H9 (cell line): ENCODE results near the gene CKLF. TPM values are rescaled to one million over a fixed set of nuclear protein-coding genes. Genes with fewer than 3 reads are reported as not detected.

ENCODE experiments used
- DNase-seq: peaks from one replicate; pipeline ENCODE4 v3.0.0-alpha.2; 2017
- H2AFZ ChIP-seq: one replicate; pipeline ENCODE4 v1.6.1; 2013; ENCODE audit warnings: mild to moderate bottlenecking, low read length, control low read depth, moderate library complexity
- H2AK5ac ChIP-seq: 2 replicates; pipeline ENCODE4 v1.6.1; 2013; ENCODE audit warnings: low read length, control low read depth, mixed read lengths; ENCODE audit not compliant: insufficient read length
- H2BK120ac ChIP-seq: one replicate; pipeline ENCODE4 v1.6.1; 2013; ENCODE audit warnings: low read depth, mild to moderate bottlenecking, low read length, control low read depth, inconsistent platforms; ENCODE audit not compliant: poor library complexity, severe bottlenecking
- H2BK12ac ChIP-seq: 2 replicates; pipeline ENCODE4 v1.6.1; 2013; ENCODE audit warnings: low read length, control low read depth, mixed read lengths, low read depth; ENCODE audit not compliant: insufficient read length
- H2BK15ac ChIP-seq: 2 replicates; pipeline ENCODE4 v1.6.1; 2013; ENCODE audit warnings: low read depth, low read length, control low read depth
- H2BK20ac ChIP-seq: one replicate; pipeline ENCODE4 v1.6.1; 2013; ENCODE audit warnings: low read depth, mild to moderate bottlenecking, low read length, control low read depth, inconsistent platforms; ENCODE audit not compliant: poor library complexity, severe bottlenecking
- H2BK5ac ChIP-seq: 2 replicates; pipeline ENCODE4 v1.6.1; 2013; ENCODE audit warnings: low read length, control low read depth, mixed read lengths; ENCODE audit not compliant: insufficient read length
- H3K14ac ChIP-seq: 2 replicates; pipeline ENCODE4 v1.6.1; 2013; ENCODE audit warnings: low read length, control low read depth; ENCODE audit not compliant: insufficient read depth
- H3K18ac ChIP-seq: 2 replicates; pipeline ENCODE4 v1.6.1; 2013; ENCODE audit warnings: low read depth, mild to moderate bottlenecking, mixed read lengths, low read length, control low read depth; ENCODE audit not compliant: insufficient read length
- H3K23ac ChIP-seq: 2 replicates; pipeline ENCODE4 v1.6.1; 2013; ENCODE audit warnings: low read length, control low read depth, mixed read lengths, low read depth; ENCODE audit not compliant: insufficient read length
- H3K23me2 ChIP-seq: 2 replicates; pipeline ENCODE4 v1.6.1; 2013; ENCODE audit warnings: low read depth, mild to moderate bottlenecking, mixed read lengths, low read length, control low read depth; ENCODE audit not compliant: insufficient read length, poor library complexity, severe bottlenecking
- H3K27ac ChIP-seq: 2 replicates; pipeline ENCODE4 v1.5.1; 2013; ENCODE audit warnings: low read length, control low read depth, mixed read lengths, low read depth; ENCODE audit not compliant: insufficient read length
- H3K27me3 ChIP-seq: 2 replicates; pipeline ENCODE4 v1.6.1; 2013; ENCODE audit warnings: low read length, control low read depth, inconsistent platforms; ENCODE audit not compliant: insufficient read depth
- H3K4ac ChIP-seq: 2 replicates; pipeline ENCODE4 v1.6.1; 2013; ENCODE audit warnings: low read depth, mild to moderate bottlenecking, control low read depth, inconsistent platforms, low read length, moderate library complexity
- H3K4me1 ChIP-seq: 2 replicates; pipeline ENCODE4 v1.6.1; 2013; ENCODE audit warnings: low read length, control low read depth, inconsistent platforms; ENCODE audit not compliant: insufficient read depth
- H3K4me2 ChIP-seq: 2 replicates; pipeline ENCODE4 v1.6.1; 2013; ENCODE audit warnings: low read length, control low read depth, mixed read lengths; ENCODE audit not compliant: insufficient read length, insufficient read depth
- H3K56ac ChIP-seq: 2 replicates; pipeline ENCODE4 v1.6.1; 2013; ENCODE audit warnings: low read depth, mild to moderate bottlenecking, mixed read lengths, low read length, control low read depth; ENCODE audit not compliant: insufficient read length
- H3K79me1 ChIP-seq: 2 replicates; pipeline ENCODE4 v1.6.1; 2013; ENCODE audit warnings: low read depth, mild to moderate bottlenecking, moderate library complexity, low read length, control low read depth, inconsistent platforms; ENCODE audit not compliant: insufficient read depth, poor library complexity, severe bottlenecking
- H3K79me2 ChIP-seq: 2 replicates; pipeline ENCODE4 v1.6.1; 2013; ENCODE audit warnings: low read length, control low read depth, inconsistent platforms; ENCODE audit not compliant: insufficient read depth
- H3K9ac ChIP-seq: 2 replicates; pipeline ENCODE4 v1.6.1; 2013; ENCODE audit warnings: low read length, control low read depth, mixed read lengths; ENCODE audit not compliant: insufficient read length; ENCODE audit errors: extremely low read depth
- H3K9me3 ChIP-seq: one replicate; pipeline ENCODE4 v1.6.1; 2013; ENCODE audit warnings: low read depth, low read length, inconsistent platforms; ENCODE audit not compliant: control insufficient read depth
- H3T11ph ChIP-seq: one replicate; pipeline ENCODE4 v1.6.1; 2013; ENCODE audit warnings: mild to moderate bottlenecking, low read length, control low read depth, inconsistent platforms
- H4K20me1 ChIP-seq: one replicate; pipeline ENCODE4 v1.6.1; 2013; ENCODE audit not compliant: control insufficient read depth, insufficient read length, insufficient read depth
- H4K5ac ChIP-seq: 2 replicates; pipeline ENCODE4 v1.6.1; 2013; ENCODE audit warnings: low read depth, mild to moderate bottlenecking, mixed read lengths, low read length, control low read depth; ENCODE audit not compliant: insufficient read length
- H4K8ac ChIP-seq: replicated peaks from 2 replicates; pipeline ENCODE4 v1.6.1; 2013; ENCODE audit warnings: low read length, control low read depth, mixed read lengths, low read depth; ENCODE audit not compliant: insufficient read length
- H4K91ac ChIP-seq: 2 replicates; pipeline ENCODE4 v1.6.1; 2013; ENCODE audit warnings: low read depth, mild to moderate bottlenecking, moderate library complexity, mixed read lengths, low read length, control low read depth; ENCODE audit not compliant: insufficient read length
- H3K27ac Mint-ChIP-seq, 3 experiments: 2 replicates in 2 of 3; 3 replicates in 1 of 3; pipeline ENCODE4 v1.8.0; 2020 to 2021; ENCODE audit warnings: mixed read lengths in 3 of 3, mild to moderate bottlenecking in 1 of 3, moderate library complexity in 1 of 3
- H3K27me3 Mint-ChIP-seq: 2 replicates; pipeline ENCODE4 v1.8.0; 2021; ENCODE audit warnings: low read depth, mild to moderate bottlenecking, moderate library complexity, mixed read lengths
- H3K36me3 Mint-ChIP-seq, 3 experiments: 2 replicates in 2 of 3; 3 replicates in 1 of 3; pipeline ENCODE4 v1.8.0; 2020 to 2021; ENCODE audit warnings: low read depth in 3 of 3, mixed read lengths in 3 of 3; ENCODE audit not compliant: insufficient read depth in 1 of 3
- H3K4me1 Mint-ChIP-seq, 2 experiments: 2 replicates each; pipeline ENCODE4 v1.8.0; 2020; ENCODE audit warnings: mixed read lengths in 2 of 2
- H3K4me3 Mint-ChIP-seq, 2 experiments: 2 replicates in 1 of 2; 3 replicates in 1 of 2; pipeline ENCODE4 v1.8.0; 2020 to 2021; ENCODE audit warnings: mild to moderate bottlenecking in 2 of 2, mixed read lengths in 2 of 2, moderate library complexity in 1 of 2
- H3K9me3 Mint-ChIP-seq, 2 experiments: 2 replicates in 1 of 2; 3 replicates in 1 of 2; pipeline ENCODE4 v1.8.0; 2020; ENCODE audit warnings: mild to moderate bottlenecking in 2 of 2, mixed read lengths in 2 of 2, moderate library complexity in 1 of 2
- WGBS: extraction: QIAGEN DNeasy Blood & Tissue Kit; methylation state at CpG from one replicate; pipeline ENCODE4 v1.1.7; 2013; ENCODE audit warnings: missing lambda C conversion rate, low lambda C conversion rate, mixed read lengths; ENCODE audit not compliant: insufficient read length; ENCODE audit errors: extremely low coverage; 5-methylcytosine and 5-hydroxymethylcytosine counted together
- total RNA-seq: library from RNA; stranded (reverse); gene quantifications from 2 replicates; pipeline ENCODE4 v1.2.1, GENCODE V29; 2021
- TF ChIP-seq, protein P1 (sequence below): fragments of 200-600 bp; sonication (generic); conservative IDR thresholded peaks from 3 replicates; pipeline ENCODE4 v1.8.0; 2021; ENCODE audit warnings: antibody characterized with exemption, mild to moderate bottlenecking

Gene CKLF
- total RNA-seq, 1 experiment from 2014 or later, result 23.1 TPM

GRCh38 chr16:66605979-66606751 is 53.8 kb downstream of the CKLF start:
- Histone ChIP-seq H4K5ac (no peak overlapping the region), H3K18ac (no peak overlapping the region), H3T11ph (no peak overlapping the region), H3K14ac (no peak overlapping the region), H2BK120ac (no peak overlapping the region), H3K27me3 (no peaks in the 10 kb centered on the region), H4K20me1 (no peaks in the 10 kb centered on the region), H3K27ac (no peak overlapping the region), H2BK15ac (no peak overlapping the region), H4K91ac (no peak overlapping the region), H3K23ac (no peak overlapping the region), H3K4me2 (peak overlapping the region; percentile 14), H3K4me1 (no peaks in the 10 kb centered on the region), H2BK12ac (no peak overlapping the region), H2BK5ac (no peak overlapping the region), H2AFZ (no peak overlapping the region), H3K79me1 (no peaks in the 10 kb centered on the region), H4K8ac (no peak overlapping the region), H3K56ac (no peak overlapping the region), H3K79me2 (no peaks in the 10 kb centered on the region), H3K9me3 (no peaks in the 10 kb centered on the region), H2AK5ac (no peak overlapping the region), H3K23me2 (peaks cover 11% of the 10 kb centered on the region), H2BK20ac (no peak overlapping the region), H3K9ac (no peak overlapping the region), H3K4ac (no peak overlapping the region)
- DNase-seq, result no peak
- Mint-ChIP-seq H3K36me3 (peaks cover 8 to 24% (median 16%) of the 10 kb centered on the region in 3 experiments; a peak in 6 of 7 replicates), H3K4me1 (peaks cover 20 to 36% of the 10 kb centered on the region in 2 experiments), H3K9me3 (no peaks in the 10 kb centered on the region), H3K4me3 (peak overlapping the region; percentile 78 to 79), H3K27ac (no peak overlapping the region), H3K27me3 (peaks cover 5% of the 10 kb centered on the region)
- no CpG with 5 or more reads among the region's 10 CpGs for WGBS
- TF ChIP-seq, protein P1, sequence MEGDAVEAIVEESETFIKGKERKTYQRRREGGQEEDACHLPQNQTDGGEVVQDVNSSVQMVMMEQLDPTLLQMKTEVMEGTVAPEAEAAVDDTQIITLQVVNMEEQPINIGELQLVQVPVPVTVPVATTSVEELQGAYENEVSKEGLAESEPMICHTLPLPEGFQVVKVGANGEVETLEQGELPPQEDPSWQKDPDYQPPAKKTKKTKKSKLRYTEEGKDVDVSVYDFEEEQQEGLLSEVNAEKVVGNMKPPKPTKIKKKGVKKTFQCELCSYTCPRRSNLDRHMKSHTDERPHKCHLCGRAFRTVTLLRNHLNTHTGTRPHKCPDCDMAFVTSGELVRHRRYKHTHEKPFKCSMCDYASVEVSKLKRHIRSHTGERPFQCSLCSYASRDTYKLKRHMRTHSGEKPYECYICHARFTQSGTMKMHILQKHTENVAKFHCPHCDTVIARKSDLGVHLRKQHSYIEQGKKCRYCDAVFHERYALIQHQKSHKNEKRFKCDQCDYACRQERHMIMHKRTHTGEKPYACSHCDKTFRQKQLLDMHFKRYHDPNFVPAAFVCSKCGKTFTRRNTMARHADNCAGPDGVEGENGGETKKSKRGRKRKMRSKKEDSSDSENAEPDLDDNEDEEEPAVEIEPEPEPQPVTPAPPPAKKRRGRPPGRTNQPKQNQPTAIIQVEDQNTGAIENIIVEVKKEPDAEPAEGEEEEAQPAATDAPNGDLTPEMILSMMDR, result no peak
